SK-N-SH (cell line): ENCODE data around the gene LDHAL6A. TPM values are rescaled to one million over a fixed set of nuclear protein-coding genes. Genes with fewer than 3 reads are reported as not detected.

Experiments used
- CTCF ChIA-PET: fragments of 300-600, 350-600 bp; formaldehyde crosslinking; extraction: SDS; loops from one replicate; lab custom pipeline; 2021; lab: Yijun Ruan, JAX
- POLR2A ChIA-PET: fragments of 350-600 bp; sonication (Branson Sonifier 250); formaldehyde crosslinking; extraction: SDS; loops from one replicate; lab custom pipeline; 2020; ENCODE audit warnings: antibody characterized with exemption, inconsistent platforms; lab: Yijun Ruan, JAX
- DNase-seq: peaks from one replicate; pipeline ENCODE4 v3.0.0; 2012
- H2AFZ ChIP-seq: fragments of 200-600 bp; sonication (generic); 2 replicates; pipeline ENCODE4 v1.8.1; 2016; ENCODE audit warnings: antibody characterized with exemption, mild to moderate bottlenecking, low read depth
- H3F3A ChIP-seq: fragments of 200-600 bp; sonication (generic); replicated peaks from 2 replicates; pipeline ENCODE3; 2016; ENCODE audit warnings: antibody characterized with exemption, mild to moderate bottlenecking; ENCODE audit not compliant: insufficient read depth
- H3K27ac ChIP-seq, 2 experiments: fragments of 200-500 bp in 1 of 2; fragments of 200-600 bp in 1 of 2; sonication (Bioruptor generic) in 1 of 2; sonication (generic), shearing (Covaris generic) in 1 of 2; 2 replicates each; pipeline versions ENCODE4 v1.5.1 to v1.6.1; 2014 to 2016; ENCODE audit warnings: low read depth in 2 of 2, inconsistent platforms in 1 of 2, low read length in 1 of 2, mild to moderate bottlenecking in 1 of 2, mixed read lengths in 1 of 2
- H3K27me3 ChIP-seq: fragments of 200-600 bp; sonication (generic), shearing (Covaris generic); 2 replicates; pipeline ENCODE4 v1.6.1; 2016; ENCODE audit warnings: mixed run types; ENCODE audit not compliant: insufficient read depth
- H3K36me3 ChIP-seq, 2 experiments: fragments of 200-500 bp in 1 of 2; fragments of 200-600 bp in 1 of 2; sonication (Bioruptor generic) in 1 of 2; sonication (generic) in 1 of 2; replicated peaks in 1 of 2; 2 replicates each; pipeline versions ENCODE3 to v1.5.1; 2014 to 2016; ENCODE audit warnings: low read length in 1 of 2, mild to moderate bottlenecking in 1 of 2; ENCODE audit not compliant: insufficient read depth in 2 of 2, control insufficient read depth in 1 of 2
- H3K4me1 ChIP-seq, 2 experiments: fragments of 200-500 bp in 1 of 2; fragments of 200-600 bp in 1 of 2; sonication (Bioruptor generic) in 1 of 2; sonication (generic), shearing (Covaris generic) in 1 of 2; 2 replicates each; pipeline versions ENCODE4 v1.5.1 to v1.6.1; 2014 to 2016; ENCODE audit warnings: low read depth in 1 of 2, low read length in 1 of 2, mixed run types in 1 of 2; ENCODE audit not compliant: insufficient read depth in 2 of 2, control insufficient read depth in 1 of 2
- H3K4me2 ChIP-seq: fragments of 200-600 bp; sonication (generic), shearing (Covaris generic); 2 replicates; pipeline ENCODE4 v1.6.1; 2017; ENCODE audit warnings: mixed run types
- H3K4me3 ChIP-seq, 2 experiments: fragments of 200-500 bp in 1 of 2; fragments of 200-600 bp in 1 of 2; sonication (Bioruptor generic) in 1 of 2; sonication (generic), shearing (Covaris generic) in 1 of 2; 2 replicates each; pipeline versions ENCODE4 v1.5.1 to v1.8.1; 2014 to 2016; ENCODE audit warnings: low read depth in 2 of 2, inconsistent platforms in 1 of 2, low read length in 1 of 2, mild to moderate bottlenecking in 1 of 2, mixed read lengths in 1 of 2, moderate library complexity in 1 of 2
- H3K79me2 ChIP-seq: fragments of 200-600 bp; sonication (generic); 2 replicates; pipeline ENCODE4 v1.8.1; 2017; ENCODE audit warnings: mild to moderate bottlenecking; ENCODE audit not compliant: insufficient read depth
- H3K9ac ChIP-seq: fragments of 200-600 bp; sonication (generic); 2 replicates; pipeline ENCODE4 v1.6.1; 2017; ENCODE audit warnings: mixed run types
- H3K9me2 ChIP-seq: fragments of 200-600 bp; sonication (generic); 2 replicates; pipeline ENCODE4 v1.6.1; 2017; ENCODE audit warnings: mixed run types
- H3K9me3 ChIP-seq: fragments of 200-600 bp; sonication (generic); 2 replicates; pipeline ENCODE4 v1.6.1; 2017; ENCODE audit warnings: mixed run types, mild to moderate bottlenecking, moderate library complexity
- H4K20me1 ChIP-seq: fragments of 200-600 bp; sonication (generic); 2 replicates; pipeline ENCODE4 v1.6.1; 2017; ENCODE audit warnings: mild to moderate bottlenecking, mixed run types; ENCODE audit not compliant: insufficient read depth
- CHD2 ChIP-seq: fragments of 150-350 bp; IDR thresholded peaks from 2 replicates; pipeline ENCODE4 v1.6.1; 2018; ENCODE audit warnings: low read length; ENCODE audit not compliant: partially characterized antibody
- ELF1 ChIP-seq: IDR thresholded peaks from 2 replicates; pipeline ENCODE4 v1.4.0; 2012
- EP300 ChIP-seq, 2 experiments: IDR thresholded peaks; 2 replicates each; pipeline versions ENCODE4 v1.4.0 to v1.6.1; 2012; ENCODE audit warnings: borderline replicate concordance in 1 of 2, low read depth in 1 of 2, low read length in 1 of 2
- EZH2phosphoT487 ChIP-seq: fragments of 200-600 bp; sonication (generic); IDR thresholded peaks from 2 replicates; pipeline ENCODE4 v1.6.1; 2017; ENCODE audit warnings: low read depth, mixed run types, mild to moderate bottlenecking, antibody characterized with exemption, moderate library complexity, borderline replicate concordance
- FOSL2 ChIP-seq: IDR thresholded peaks from 2 replicates; pipeline ENCODE4 v1.4.0; 2012; ENCODE audit warnings: low read depth, mild to moderate bottlenecking, moderate library complexity, borderline replicate concordance
- FOXJ3 ChIP-seq: sonication (generic); formaldehyde crosslinking; IDR thresholded peaks from 2 replicates; pipeline ENCODE4 v1.5.1; 2020; ENCODE audit warnings: mild to moderate bottlenecking, missing genetic modification reagents
- JUND ChIP-seq: IDR thresholded peaks from 2 replicates; pipeline ENCODE4 v1.4.0; 2012
- NFIC ChIP-seq: IDR thresholded peaks from 2 replicates; pipeline ENCODE4 v1.4.0; 2012; ENCODE audit warnings: borderline replicate concordance
- RXRA ChIP-seq: IDR thresholded peaks from 2 replicates; pipeline ENCODE4 v1.4.0; 2012; ENCODE audit warnings: low read depth, mild to moderate bottlenecking, borderline replicate concordance
- SIN3A ChIP-seq: IDR thresholded peaks from 2 replicates; pipeline ENCODE4 v1.6.1; 2012; ENCODE audit warnings: low read depth, mild to moderate bottlenecking, low read length, moderate library complexity, borderline replicate concordance
- TEAD4 ChIP-seq: IDR thresholded peaks from 2 replicates; pipeline ENCODE4 v1.4.0; 2012; ENCODE audit warnings: mild to moderate bottlenecking, borderline replicate concordance; ENCODE audit not compliant: insufficient read depth
- WGBS: methylation state at CpG from one replicate; pipeline ENCODE4 v1.1.6; 2017; ENCODE audit warnings: low lambda C conversion rate; 5-methylcytosine and 5-hydroxymethylcytosine counted together
- polyA plus RNA-seq, 3 experiments: library from polyadenylated mRNA; depleted of rRNA; stranded (reverse); fragments of >200 nt; gene quantifications; 2 replicates each; pipeline ENCODE4 v1.2.3, GENCODE V29; 2012
- TF ChIP-seq, protein P1 (sequence below): IDR thresholded peaks from 2 replicates; pipeline ENCODE4 v1.4.0; 2012; ENCODE audit warnings: low read depth
- TF ChIP-seq, protein P2 (sequence below): IDR thresholded peaks from 2 replicates; pipeline ENCODE4 v1.4.0; 2012; ENCODE audit warnings: low read depth, borderline replicate concordance
- TF ChIP-seq, protein P3 (sequence below): fragments of 150-350 bp; IDR thresholded peaks from 2 replicates; pipeline ENCODE4 v1.6.1; 2017; ENCODE audit warnings: antibody characterized with exemption, low read length, low read depth, borderline replicate concordance
- TF ChIP-seq, protein P4 (sequence below): IDR thresholded peaks from 2 replicates; pipeline ENCODE4 v1.6.1; 2012; ENCODE audit warnings: mild to moderate bottlenecking, low read depth, low read length, moderate library complexity

Gene LDHAL6A
- polyA plus RNA-seq, 1 of the 3 experiments (the other 2 are of a cell fraction): not detected

DNA sequence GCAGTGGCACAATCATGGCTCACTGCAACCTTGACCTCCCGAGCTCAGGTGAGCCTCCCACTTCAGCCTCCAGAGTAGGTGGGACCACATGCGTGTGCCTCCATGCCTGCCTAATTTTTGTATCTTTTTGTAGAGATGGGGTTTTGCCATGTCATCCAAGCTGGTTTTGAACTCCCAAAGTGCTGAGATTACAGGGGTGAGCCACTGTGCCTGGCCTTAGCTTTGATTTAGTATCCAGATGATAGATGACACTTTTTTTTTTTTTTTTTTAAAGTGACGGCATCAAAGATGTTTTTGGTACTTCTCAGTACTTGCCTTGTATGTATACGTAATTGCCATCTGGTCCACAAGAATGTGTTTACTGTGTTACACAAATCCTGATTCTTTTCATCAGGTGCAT, 23.4 kb downstream of the LDHAL6A start:
- ChIA-PET POLR2A (no interaction called here), CTCF (no interaction called here)
- Histone ChIP-seq H3K4me2 (no peak overlapping the region), H3K36me3 (peaks cover 57 to 71% of the 10 kb centered on the region in 2 experiments), H4K20me1 (no peaks in the 10 kb centered on the region), H3K4me3 (no peak overlapping the region), H3K9me3 (no peaks in the 10 kb centered on the region), H3K9ac (no peak overlapping the region), H3K79me2 (no peaks in the 10 kb centered on the region), H3K27me3 (no peaks in the 10 kb centered on the region), H3K27ac (no peak overlapping the region), H2AFZ (no peak overlapping the region), H3F3A (no peaks in the 10 kb centered on the region), H3K4me1 (no peaks in the 10 kb centered on the region), H3K9me2 (no peaks in the 10 kb centered on the region)
- WGBS: 96% methylated on average over 4 of the region's 4 CpGs
- no peak for TF ChIP-seq JUND
- no peak for TF ChIP-seq CHD2
- TF ChIP-seq NFIC: no peak
- no peak for TF ChIP-seq TEAD4
- no peak for TF ChIP-seq SIN3A
- no peak for DNase-seq

DNA sequence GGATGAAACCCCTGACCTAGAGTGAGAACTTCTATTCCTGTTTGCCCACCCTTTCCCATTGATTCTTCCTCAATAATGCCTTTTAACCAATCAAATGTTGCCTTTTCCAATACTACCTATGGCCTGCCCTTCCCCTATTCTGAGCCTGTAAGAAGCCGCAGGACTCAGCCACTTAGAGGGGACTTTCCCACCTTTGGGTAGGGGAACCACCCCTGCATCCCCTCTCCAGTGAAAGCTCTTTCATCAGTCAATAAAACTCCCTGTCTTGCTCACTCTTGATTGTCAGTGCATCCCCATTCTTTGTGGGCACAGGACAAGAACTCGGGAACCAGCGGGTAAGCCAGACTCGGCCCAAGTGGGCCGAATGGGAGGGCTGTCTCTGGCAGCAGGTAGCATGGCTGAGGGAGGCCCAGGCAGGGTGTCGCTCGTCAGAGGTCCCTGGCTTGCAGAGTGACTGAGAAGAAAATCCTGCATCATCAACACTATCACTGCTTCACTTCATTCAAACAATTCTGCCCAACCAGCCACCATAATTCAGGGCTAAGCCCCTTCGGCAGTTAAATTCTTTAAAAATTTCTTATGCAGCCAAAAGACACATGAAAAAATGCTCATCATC, 30.4 kb downstream of the LDHAL6A start:
- CTCF ChIA-PET: no interaction called here

More for the DNA sequence above, 30.4 kb downstream of the LDHAL6A start:
- no peak overlapping the region for H3K27ac ChIP-seq
- DNase-seq: no peak
- no peaks in the 10 kb centered on the region; a peak in 1 of 4 replicates for H3K4me1 ChIP-seq
- no peaks in the 10 kb centered on the region for H3K27me3 ChIP-seq
- peaks cover 37 to 62% of the 10 kb centered on the region in 2 experiments for H3K36me3 ChIP-seq
- no peaks in the 10 kb centered on the region for H4K20me1 ChIP-seq
- no peak overlapping the region for H3K4me3 ChIP-seq
- no peak overlapping the region for H3K4me2 ChIP-seq
- 89% methylated on average over 8 of the region's 8 CpGs for WGBS
- no peaks in the 10 kb centered on the region for H3F3A ChIP-seq
- POLR2A ChIA-PET: no interaction called here
- TF ChIP-seq, protein P1, sequence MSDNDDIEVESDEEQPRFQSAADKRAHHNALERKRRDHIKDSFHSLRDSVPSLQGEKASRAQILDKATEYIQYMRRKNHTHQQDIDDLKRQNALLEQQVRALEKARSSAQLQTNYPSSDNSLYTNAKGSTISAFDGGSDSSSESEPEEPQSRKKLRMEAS: no peak
- TF ChIP-seq JUND (no peak), EZH2phosphoT487 (no peak), FOSL2 (no peak), RXRA (no peak), EP300 (IDR thresholded peaks at IDR 0.05; ENCODE audit: borderline replicate concordance in 1 of 2, low read depth in 1 of 2, low read length in 1 of 2) (no peak), ELF1 (no peak), FOXJ3 (CRISPR knock-in tag) (no peak)
- TF ChIP-seq, protein P2, sequence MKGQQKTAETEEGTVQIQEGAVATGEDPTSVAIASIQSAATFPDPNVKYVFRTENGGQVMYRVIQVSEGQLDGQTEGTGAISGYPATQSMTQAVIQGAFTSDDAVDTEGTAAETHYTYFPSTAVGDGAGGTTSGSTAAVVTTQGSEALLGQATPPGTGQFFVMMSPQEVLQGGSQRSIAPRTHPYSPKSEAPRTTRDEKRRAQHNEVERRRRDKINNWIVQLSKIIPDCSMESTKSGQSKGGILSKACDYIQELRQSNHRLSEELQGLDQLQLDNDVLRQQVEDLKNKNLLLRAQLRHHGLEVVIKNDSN: no peak
- TF ChIP-seq, protein P3, sequence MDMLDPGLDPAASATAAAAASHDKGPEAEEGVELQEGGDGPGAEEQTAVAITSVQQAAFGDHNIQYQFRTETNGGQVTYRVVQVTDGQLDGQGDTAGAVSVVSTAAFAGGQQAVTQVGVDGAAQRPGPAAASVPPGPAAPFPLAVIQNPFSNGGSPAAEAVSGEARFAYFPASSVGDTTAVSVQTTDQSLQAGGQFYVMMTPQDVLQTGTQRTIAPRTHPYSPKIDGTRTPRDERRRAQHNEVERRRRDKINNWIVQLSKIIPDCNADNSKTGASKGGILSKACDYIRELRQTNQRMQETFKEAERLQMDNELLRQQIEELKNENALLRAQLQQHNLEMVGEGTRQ: no peak
- TF ChIP-seq, protein P4, sequence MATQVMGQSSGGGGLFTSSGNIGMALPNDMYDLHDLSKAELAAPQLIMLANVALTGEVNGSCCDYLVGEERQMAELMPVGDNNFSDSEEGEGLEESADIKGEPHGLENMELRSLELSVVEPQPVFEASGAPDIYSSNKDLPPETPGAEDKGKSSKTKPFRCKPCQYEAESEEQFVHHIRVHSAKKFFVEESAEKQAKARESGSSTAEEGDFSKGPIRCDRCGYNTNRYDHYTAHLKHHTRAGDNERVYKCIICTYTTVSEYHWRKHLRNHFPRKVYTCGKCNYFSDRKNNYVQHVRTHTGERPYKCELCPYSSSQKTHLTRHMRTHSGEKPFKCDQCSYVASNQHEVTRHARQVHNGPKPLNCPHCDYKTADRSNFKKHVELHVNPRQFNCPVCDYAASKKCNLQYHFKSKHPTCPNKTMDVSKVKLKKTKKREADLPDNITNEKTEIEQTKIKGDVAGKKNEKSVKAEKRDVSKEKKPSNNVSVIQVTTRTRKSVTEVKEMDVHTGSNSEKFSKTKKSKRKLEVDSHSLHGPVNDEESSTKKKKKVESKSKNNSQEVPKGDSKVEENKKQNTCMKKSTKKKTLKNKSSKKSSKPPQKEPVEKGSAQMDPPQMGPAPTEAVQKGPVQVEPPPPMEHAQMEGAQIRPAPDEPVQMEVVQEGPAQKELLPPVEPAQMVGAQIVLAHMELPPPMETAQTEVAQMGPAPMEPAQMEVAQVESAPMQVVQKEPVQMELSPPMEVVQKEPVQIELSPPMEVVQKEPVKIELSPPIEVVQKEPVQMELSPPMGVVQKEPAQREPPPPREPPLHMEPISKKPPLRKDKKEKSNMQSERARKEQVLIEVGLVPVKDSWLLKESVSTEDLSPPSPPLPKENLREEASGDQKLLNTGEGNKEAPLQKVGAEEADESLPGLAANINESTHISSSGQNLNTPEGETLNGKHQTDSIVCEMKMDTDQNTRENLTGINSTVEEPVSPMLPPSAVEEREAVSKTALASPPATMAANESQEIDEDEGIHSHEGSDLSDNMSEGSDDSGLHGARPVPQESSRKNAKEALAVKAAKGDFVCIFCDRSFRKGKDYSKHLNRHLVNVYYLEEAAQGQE: no peak
- no peak overlapping the region for H2AFZ ChIP-seq
- 0 out of 2 replicates have a peak, but pooled peaks cover 4% of the 10 kb centered on the region for H3K79me2 ChIP-seq
- H3K9me3 ChIP-seq: no peaks in the 10 kb centered on the region
- H3K9ac ChIP-seq: no peak overlapping the region
- H3K9me2 ChIP-seq: no peaks in the 10 kb centered on the region
